ENCODE measurements around the gene GPC3. TPM values are rescaled to one million over a fixed set of nuclear protein-coding genes. Genes with fewer than 3 reads are reported as not detected.

Gene GPC3
- total RNA-seq, 1 experiment from 2014 or later = not detected

DNA sequence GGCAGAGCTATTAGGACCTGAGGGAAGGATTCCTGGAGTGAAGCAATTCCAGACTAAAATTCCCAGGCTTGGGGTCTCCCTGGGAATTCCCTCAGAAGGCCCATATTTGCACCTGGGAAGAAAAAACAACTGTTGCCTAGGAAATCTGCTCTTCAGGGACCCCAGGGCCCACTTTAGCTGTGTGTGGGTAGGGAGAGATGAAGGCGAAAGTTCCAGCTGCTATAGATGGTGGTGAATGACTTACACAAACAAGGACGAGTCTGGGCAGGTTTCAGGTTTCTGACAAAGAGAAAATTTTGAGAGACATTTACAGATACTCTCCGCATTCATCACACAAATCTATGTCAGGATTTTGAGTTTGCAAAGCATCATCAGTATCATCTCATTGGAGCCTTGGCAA, 126.1 kb downstream of the GPC3 start:
- no peak overlapping the region for H3K4me3 ChIP-seq
- H3K4me1 ChIP-seq (replicated peaks; ENCODE audit: insufficient read depth) = no peaks in the 10 kb centered on the region
- ChIA-PET CTCF (no interaction called here), POLR2A (ENCODE audit: unreplicated experiment) (no interaction called here)
- no peaks in the 10 kb centered on the region for H3K9me2 ChIP-seq (ENCODE audit: insufficient read depth)
- DNase-seq = no peak
- intact Hi-C loops (cut with micrococcal nuclease; ENCODE audit: unreplicated experiment) = no loop called here
- no peaks in the 10 kb centered on the region for H3K36me3 ChIP-seq (ENCODE audit: low read depth)
- BruUV-seq (replicated peaks) = no TSS peak
- no peaks in the 10 kb centered on the region for H3K79me2 ChIP-seq (ENCODE audit: low read depth)
- no peaks in the 10 kb centered on the region for H4K20me1 ChIP-seq (ENCODE audit: insufficient read depth)
- no peak overlapping the region for H3K4me2 ChIP-seq
- no peak overlapping the region for H2AFZ ChIP-seq
- H3K27ac ChIP-seq = no peak overlapping the region
- H3K27me3 ChIP-seq (ENCODE audit: insufficient read depth, low read depth) = no peaks in the 10 kb centered on the region
- TF ChIP-seq, protein P1, sequence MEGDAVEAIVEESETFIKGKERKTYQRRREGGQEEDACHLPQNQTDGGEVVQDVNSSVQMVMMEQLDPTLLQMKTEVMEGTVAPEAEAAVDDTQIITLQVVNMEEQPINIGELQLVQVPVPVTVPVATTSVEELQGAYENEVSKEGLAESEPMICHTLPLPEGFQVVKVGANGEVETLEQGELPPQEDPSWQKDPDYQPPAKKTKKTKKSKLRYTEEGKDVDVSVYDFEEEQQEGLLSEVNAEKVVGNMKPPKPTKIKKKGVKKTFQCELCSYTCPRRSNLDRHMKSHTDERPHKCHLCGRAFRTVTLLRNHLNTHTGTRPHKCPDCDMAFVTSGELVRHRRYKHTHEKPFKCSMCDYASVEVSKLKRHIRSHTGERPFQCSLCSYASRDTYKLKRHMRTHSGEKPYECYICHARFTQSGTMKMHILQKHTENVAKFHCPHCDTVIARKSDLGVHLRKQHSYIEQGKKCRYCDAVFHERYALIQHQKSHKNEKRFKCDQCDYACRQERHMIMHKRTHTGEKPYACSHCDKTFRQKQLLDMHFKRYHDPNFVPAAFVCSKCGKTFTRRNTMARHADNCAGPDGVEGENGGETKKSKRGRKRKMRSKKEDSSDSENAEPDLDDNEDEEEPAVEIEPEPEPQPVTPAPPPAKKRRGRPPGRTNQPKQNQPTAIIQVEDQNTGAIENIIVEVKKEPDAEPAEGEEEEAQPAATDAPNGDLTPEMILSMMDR (conservative IDR thresholded peaks at IDR 0.05) = no peak
- TF ChIP-seq EZH2 (IDR thresholded peaks at IDR 0.05; ENCODE audit: low read depth) = no peak
- no peaks in the 10 kb centered on the region for H3K9me3 ChIP-seq (ENCODE audit: insufficient read depth, low read depth)
- no peaks in the 10 kb centered on the region for H3F3A ChIP-seq (ENCODE audit: insufficient read depth, low read depth)

DNA sequence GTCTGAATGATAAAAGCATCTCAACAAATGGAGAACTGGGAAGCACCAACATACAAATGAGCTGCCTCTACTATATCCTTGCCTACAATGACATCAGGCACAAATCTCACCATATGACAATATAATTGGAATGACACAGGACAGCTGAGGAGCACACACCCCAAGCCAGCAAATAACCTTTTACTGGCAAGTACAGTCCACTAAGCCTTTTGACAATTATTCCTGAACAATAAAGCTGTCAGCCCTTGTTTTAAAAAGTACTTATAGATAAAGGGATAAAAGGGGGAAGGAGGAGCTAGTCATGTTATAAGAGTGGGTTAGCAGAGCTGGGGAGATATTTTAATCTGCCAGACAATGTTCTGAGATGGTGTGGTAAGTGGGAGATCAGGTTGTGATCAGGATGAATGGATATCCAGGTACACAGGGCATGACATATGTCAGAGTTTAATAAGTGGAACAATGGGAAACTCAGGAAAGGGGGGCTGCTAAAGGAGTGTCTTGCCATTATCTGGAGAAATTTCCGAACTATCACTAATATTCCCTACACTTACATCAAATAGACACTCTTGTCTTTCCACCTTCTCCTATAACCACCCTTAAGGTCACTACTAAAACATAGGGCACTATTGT, 127.6 kb downstream of the GPC3 start:
- no peaks in the 10 kb centered on the region for H3K9me2 ChIP-seq (ENCODE audit: insufficient read depth)
- intact Hi-C loops (cut with micrococcal nuclease; ENCODE audit: unreplicated experiment) = no loop called here
- no peak overlapping the region for H3K4me2 ChIP-seq
- H3K9me3 ChIP-seq (ENCODE audit: insufficient read depth, low read depth) = no peaks in the 10 kb centered on the region
- ChIA-PET CTCF (no interaction called here), POLR2A (ENCODE audit: unreplicated experiment) (no interaction called here)
- H4K20me1 ChIP-seq (ENCODE audit: insufficient read depth) = no peaks in the 10 kb centered on the region
- H3K36me3 ChIP-seq (ENCODE audit: low read depth) = no peaks in the 10 kb centered on the region
- H3K79me2 ChIP-seq (ENCODE audit: low read depth) = no peaks in the 10 kb centered on the region
- no peaks in the 10 kb centered on the region for H3K27me3 ChIP-seq (ENCODE audit: insufficient read depth, low read depth)
- H3K27ac ChIP-seq = no peak overlapping the region
- H3F3A ChIP-seq (ENCODE audit: insufficient read depth, low read depth) = no peaks in the 10 kb centered on the region
- no peak overlapping the region for H2AFZ ChIP-seq
- no peaks in the 10 kb centered on the region for H3K4me1 ChIP-seq (replicated peaks; ENCODE audit: insufficient read depth)
- no TSS peak for BruUV-seq (replicated peaks)
- H3K4me3 ChIP-seq = no peak overlapping the region
- no peak for DNase-seq
- TF ChIP-seq, protein P1 (conservative IDR thresholded peaks at IDR 0.05) = no peak
- no peak for TF ChIP-seq EZH2 (IDR thresholded peaks at IDR 0.05; ENCODE audit: low read depth)

DNA sequence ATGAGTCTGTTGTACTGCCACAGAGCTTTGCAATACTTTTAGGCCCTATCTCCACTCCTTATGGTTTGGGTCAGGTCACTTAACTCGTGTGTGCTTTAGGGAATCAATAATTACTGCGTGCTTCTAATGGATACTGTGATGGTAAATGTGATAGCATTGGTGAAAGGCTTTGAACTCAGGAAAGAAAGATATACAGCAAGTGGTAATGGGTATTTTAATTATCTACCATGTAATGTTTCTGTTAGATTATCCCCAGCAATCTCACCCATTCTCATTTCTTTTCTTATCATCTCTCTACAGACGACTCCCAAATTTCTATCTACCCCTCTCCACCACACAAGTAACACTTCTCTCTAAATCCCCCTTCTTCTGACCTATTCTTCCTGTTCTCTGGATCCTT, 128.6 kb downstream of the GPC3 start:
- H3F3A ChIP-seq (ENCODE audit: insufficient read depth, low read depth) = no peaks in the 10 kb centered on the region
- no TSS peak for BruUV-seq (replicated peaks)
- no peak overlapping the region for H2AFZ ChIP-seq
- H3K4me1 ChIP-seq (replicated peaks; ENCODE audit: insufficient read depth) = no peaks in the 10 kb centered on the region
- H4K20me1 ChIP-seq (ENCODE audit: insufficient read depth) = no peaks in the 10 kb centered on the region
- H3K9me3 ChIP-seq (ENCODE audit: insufficient read depth, low read depth) = no peaks in the 10 kb centered on the region
- no peaks in the 10 kb centered on the region for H3K36me3 ChIP-seq (ENCODE audit: low read depth)
- no peak for TF ChIP-seq EZH2 (IDR thresholded peaks at IDR 0.05; ENCODE audit: low read depth)
- TF ChIP-seq, protein P1 (conservative IDR thresholded peaks at IDR 0.05) = no peak
- H3K4me2 ChIP-seq = no peak overlapping the region
- no peak for DNase-seq
- no peaks in the 10 kb centered on the region for H3K9me2 ChIP-seq (ENCODE audit: insufficient read depth)
- POLR2A ChIA-PET (ENCODE audit: unreplicated experiment) = no interaction called here
- no peaks in the 10 kb centered on the region for H3K79me2 ChIP-seq (ENCODE audit: low read depth)
- H3K27ac ChIP-seq = no peak overlapping the region
- intact Hi-C loops (cut with micrococcal nuclease; ENCODE audit: unreplicated experiment) = no loop called here
- H3K27me3 ChIP-seq (ENCODE audit: insufficient read depth, low read depth) = no peaks in the 10 kb centered on the region
- H3K4me3 ChIP-seq = no peak overlapping the region
- CTCF ChIA-PET = no interaction called here
